Hematopoietic multipotent progenitor cell treated with erythropoietin and hydrocortisone succinate and interleukin-3 and kit ligand, for 6 days (in vitro differentiated cells): ENCODE results near the gene TAF3.

Experiments
- DNase-seq: peaks from one replicate; pipeline ENCODE4 v3.0.0-alpha.2; 2015

TAF3 gene

DNA sequence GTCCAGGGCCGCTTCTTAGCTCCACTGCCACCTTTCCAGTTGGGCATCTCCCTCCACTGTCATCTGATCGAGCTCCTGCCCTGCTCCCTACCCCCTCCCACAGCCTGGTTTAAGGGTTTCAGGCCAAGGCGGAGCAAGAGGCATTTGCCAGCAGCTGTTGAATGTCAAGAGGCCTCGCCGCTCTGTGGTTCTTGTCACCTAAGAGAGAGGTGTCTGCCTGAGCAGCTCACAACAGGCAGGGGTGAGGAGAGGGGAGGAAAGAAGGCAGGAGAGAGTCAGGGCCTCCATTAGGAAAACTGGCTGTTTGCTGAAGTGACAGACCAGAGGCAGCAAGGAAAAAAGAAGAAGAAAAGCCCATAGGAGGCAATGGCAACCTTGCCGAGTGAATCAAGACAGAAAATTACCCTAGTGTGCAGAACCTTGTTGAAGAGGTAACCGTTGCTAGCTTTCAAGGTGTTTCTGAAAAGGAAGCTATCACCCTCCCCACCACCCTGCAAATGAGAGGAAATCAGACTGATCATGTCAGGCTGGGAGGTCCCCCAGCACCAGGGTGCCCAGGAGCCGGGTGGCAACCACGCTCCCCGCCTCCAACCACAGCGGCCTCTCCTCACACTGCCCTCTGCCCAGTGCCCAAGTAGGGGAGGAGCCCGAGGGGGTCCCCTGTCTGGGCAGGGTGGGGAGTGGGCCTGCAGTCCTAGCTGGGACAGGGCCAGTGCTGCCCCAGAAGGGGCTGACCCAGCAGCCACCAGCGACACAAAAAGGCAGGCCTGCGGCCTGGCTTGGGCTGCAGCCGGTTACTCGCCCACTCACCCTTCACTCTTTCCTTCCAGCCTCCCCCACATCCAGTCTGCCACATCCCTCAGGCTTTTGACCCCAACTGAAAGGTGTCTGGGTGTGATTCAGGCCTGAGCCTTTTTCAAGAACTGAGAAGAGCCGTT, 243.2 kb downstream of the TAF3 start:
- DNase-seq: no peak

DNA sequence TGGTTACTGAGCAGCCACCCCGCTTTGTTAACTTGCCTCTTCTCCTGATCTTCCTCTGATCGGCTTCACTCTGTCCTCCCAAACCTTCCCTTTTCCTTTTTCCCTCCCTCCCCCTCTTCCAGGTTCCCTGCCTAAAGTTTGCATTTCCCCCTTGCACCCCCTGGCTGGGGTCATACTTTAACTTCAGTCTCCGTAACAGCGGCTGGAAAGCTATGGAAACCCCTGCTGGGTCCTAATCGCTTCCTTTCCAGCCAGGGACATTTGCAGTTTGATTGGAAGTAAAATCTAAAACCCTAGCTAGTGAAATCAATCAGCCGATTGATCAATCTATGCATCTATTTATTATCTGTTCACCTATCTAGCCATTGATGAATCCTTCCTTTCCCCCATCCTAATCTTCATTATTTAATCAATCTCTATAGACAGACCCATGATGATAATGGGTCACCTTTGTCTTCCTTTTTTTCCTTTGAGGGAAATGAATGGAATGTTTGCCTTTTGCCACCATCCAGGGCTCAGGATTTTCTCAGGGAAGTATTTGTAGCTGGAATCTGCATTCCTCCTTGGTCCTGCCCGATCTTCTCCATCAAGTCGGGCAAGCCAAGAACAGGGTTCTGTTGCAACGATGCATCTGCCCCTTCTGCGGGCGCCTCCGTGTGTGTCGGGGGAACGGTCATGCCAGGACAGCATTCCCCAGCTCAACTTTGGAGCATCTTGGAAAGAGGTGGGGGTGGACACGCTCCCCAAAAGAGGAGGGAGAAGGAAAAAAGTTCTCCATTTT, 245.0 kb downstream of the TAF3 start:
- DNase-seq: no peak

DNA sequence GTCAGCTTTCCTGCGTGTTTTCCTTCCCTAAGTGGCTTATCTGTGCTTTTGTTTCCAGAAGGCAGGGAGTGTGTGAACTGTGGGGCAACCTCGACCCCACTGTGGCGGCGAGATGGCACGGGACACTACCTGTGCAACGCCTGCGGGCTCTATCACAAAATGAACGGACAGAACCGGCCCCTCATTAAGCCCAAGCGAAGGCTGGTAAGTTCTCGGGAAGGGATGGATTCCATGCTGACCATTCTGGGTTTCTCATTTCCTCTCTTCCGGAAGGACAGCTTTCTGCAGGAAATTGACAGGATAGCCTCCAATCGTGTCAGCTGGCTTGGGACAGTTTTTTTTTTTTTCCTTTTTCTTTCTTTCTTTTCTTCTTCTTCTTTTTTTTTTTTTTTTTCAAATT, 245.6 kb downstream of the TAF3 start:
- no peak for DNase-seq

DNA sequence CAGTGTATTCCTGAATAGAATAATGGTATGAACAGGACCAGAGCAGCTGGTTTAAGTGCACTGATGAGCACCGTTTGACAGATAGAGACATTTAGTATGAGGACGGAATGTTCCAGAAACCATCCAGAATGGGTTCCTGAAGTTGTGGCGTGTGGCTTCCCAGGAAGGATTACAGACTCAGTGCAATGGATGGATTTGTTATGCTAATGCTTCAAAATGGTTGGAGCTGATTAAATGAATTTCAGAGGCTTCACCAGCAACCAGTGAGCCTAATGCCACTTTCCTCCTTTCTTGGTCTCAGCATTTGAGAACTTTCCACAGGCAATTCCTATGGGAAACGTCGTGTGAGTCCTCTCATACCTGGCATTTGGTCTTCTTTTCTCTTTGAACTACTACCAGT, 246.1 kb downstream of the TAF3 start:
- no peak for DNase-seq

DNA sequence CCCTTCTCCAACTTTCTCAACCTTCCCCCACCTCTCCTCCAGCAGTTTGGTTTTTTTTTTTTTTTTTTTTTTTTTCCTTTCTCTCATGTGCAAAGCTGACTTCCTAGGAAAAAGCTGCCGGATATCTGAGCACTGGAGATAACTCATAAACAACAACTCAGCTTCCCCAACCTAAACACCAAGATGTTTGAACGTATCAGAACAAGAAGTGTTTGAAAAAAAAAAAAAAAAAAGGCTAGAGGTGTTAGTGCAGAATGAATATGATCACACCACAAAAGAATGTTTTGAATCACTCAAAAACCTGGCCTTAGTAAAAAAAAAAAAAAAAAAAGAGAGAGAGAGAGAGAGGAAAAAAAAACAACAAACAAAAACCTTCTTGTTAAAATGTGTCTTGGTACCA, 247.3 kb downstream of the TAF3 start:
- no peak for DNase-seq

DNA sequence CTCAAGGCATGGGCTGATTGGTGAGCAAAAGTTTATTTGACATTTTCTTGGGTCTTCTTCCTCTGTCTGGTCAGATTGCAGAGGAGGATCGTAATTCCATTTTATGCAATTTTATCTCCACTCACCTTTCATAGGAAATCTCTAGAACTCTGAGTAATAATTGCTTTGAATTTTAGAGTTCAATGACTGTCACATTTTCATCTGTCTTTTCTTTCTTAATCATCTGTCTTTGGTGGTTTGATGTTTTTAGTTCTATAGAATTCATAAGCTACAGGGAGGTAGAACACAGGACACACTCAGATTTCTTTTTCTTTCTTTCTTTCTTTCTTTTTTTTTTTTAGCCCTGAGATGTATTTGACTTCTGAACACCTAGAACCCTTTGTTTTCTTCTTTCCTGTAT, 247.8 kb downstream of the TAF3 start:
- DNase-seq: no peak
